ENCODE measurements around the gene CREB5.

Gene CREB5

GRCh38 chr7:28872226-28872625, 459.9 kb downstream of the CREB5 start:
- DNase-seq: no peak

GRCh38 chr7:28873365-28873764, 461.0 kb downstream of the CREB5 start:
- DNase-seq: no peak

DNA sequence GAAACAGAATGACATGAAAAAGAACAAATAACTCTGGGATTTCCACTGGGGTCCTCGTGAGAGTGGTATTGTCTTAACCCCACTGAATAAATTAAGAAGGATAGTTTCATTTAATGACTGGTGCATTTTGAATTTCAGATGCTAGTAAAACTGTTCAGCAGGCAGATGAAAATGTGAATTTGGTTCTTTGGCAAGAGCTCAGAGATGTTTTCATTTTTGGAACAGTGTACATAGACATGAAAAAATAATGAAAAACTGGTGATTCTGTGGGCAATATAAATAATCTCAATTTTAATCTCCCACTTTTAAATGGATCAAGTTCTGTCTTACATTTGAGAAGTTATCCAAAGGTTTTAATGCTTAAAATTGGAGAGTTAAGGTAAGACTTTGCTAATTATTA, 461.7 kb downstream of the CREB5 start:
- DNase-seq: no peak
